GM23248 (cell line): ENCODE results near the gene FAM156A.

ENCODE experiments used
- EZH2 ChIP-seq: fragments of 200-600 bp; sonication (generic); IDR thresholded peaks from 2 replicates; pipeline ENCODE4 v1.6.1; 2018; ENCODE audit warnings: antibody characterized with exemption, mild to moderate bottlenecking; ENCODE audit not compliant: insufficient read depth, poor library complexity, severe bottlenecking
- EZH2phosphoT487 ChIP-seq: fragments of 200-600 bp; sonication (generic); IDR thresholded peaks from 2 replicates; pipeline ENCODE4 v1.6.1; 2018; ENCODE audit warnings: antibody characterized with exemption, moderate library complexity, mild to moderate bottlenecking, low read depth; ENCODE audit not compliant: insufficient read depth

DNA sequence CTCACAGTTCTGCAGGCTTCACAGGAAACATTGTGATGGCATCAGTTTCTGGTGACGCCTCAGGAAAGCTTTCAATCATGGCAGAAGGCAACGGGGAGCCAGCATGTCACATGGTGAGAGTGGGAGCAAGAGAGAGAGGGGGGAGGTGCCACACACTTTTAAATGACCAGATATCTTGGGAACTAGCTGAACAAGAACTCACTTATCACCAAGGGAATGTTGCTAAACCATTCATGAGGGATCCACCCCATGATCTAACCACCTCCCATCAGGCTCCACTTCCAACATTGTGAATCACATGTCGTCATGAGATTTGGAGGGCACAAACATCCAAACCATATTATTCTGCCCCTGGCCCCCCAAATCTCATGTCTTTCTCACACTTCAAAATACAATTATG lies 47.0 kb upstream of the FAM156A start:
- TF ChIP-seq EZH2phosphoT487: no peak
- TF ChIP-seq EZH2: no peak
